Measurements from ENCODE around the gene PGM2. TPM values are rescaled to one million over a fixed set of nuclear protein-coding genes. Genes with fewer than 3 reads are reported as not detected.
A peak's percentile ranks its signal among the peaks of the same experiment; 100 is the strongest.

PGM2 gene
- total RNA-seq, 6 donors from 2014 or later: 11.1 to 30.6 (median 14.1) TPM

DNA sequence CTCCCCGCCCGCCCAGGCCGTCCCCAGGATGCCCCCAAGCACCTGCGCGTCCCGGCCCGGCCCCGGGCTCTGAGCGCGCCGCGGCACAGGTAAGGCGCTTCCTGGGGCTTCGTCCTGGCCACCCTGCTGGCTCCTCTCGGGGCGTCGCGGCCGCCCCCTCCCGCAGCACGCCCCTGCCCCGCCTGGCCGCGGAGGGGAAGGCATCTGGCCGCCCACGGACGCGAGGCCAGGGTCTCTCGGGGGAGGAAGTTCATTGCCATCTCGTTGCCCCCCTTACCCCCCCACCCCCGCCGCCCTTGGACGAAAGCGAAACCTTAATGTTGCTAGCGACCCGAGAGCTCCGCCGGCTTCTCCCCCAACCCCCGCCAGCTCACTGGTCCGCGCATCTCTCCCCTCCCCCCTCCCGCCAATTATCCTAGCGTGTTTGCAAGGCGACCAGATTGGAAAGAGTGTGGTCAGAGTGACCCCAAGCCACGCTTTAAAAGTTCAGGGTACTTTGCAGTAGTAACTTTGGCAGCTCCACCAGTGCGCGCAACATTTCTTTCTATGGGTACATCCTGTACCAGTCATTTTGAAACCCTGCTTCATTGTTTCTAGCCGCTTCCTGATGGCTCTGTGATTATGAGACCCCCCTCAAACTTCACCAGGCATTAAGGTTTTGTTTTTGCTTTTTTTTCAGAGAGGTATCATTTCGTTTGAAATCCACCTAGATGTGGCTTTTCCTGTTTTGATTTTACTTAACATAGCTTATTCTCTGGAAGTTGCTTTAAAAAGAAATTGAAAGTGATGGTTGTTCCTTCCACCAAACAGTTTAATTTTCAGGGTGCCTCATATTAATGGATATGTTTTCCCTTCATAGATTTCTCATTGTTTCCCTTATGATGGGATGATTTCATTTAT, 65.0 kb downstream of the PGM2 start:
- no peaks in the 10 kb centered on the region for H3K9me3 ChIP-seq
- ATAC-seq (ENCODE audit: low FRiP score in 2 of 2): peak; percentile 7 to 34
- peak overlapping the region; percentile 48 to 94 (median 78) for H3K4me3 ChIP-seq
- no peaks in the 10 kb centered on the region for H3K27me3 ChIP-seq
- DNase-seq: peak in 1 of 2 donors; percentile 43
- TF ChIP-seq POLR2A (IDR thresholded peaks at IDR 0.05): peak in 1 of 4 donors; percentile 14
- TF ChIP-seq, protein P1, sequence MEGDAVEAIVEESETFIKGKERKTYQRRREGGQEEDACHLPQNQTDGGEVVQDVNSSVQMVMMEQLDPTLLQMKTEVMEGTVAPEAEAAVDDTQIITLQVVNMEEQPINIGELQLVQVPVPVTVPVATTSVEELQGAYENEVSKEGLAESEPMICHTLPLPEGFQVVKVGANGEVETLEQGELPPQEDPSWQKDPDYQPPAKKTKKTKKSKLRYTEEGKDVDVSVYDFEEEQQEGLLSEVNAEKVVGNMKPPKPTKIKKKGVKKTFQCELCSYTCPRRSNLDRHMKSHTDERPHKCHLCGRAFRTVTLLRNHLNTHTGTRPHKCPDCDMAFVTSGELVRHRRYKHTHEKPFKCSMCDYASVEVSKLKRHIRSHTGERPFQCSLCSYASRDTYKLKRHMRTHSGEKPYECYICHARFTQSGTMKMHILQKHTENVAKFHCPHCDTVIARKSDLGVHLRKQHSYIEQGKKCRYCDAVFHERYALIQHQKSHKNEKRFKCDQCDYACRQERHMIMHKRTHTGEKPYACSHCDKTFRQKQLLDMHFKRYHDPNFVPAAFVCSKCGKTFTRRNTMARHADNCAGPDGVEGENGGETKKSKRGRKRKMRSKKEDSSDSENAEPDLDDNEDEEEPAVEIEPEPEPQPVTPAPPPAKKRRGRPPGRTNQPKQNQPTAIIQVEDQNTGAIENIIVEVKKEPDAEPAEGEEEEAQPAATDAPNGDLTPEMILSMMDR (IDR thresholded peaks at IDR 0.05): peak in 1 of 6 experiments; percentile 30
- TF ChIP-seq EP300 (IDR thresholded peaks at IDR 0.05): peak in 1 of 4 donors; percentile 1
- TF ChIP-seq POLR2AphosphoS5 (IDR thresholded peaks at IDR 0.05): no peak
- H3K27ac ChIP-seq: peak overlapping the region; percentile 79 to 88 (median 82)
- WGBS, 2 donors: 0 to 1% methylated on average over 5 to 29 of the region's 49 CpGs
- peaks cover 10 to 20% (median 14%) of the 10 kb centered on the region in 4 donors for H3K4me1 ChIP-seq
- H3K36me3 ChIP-seq: no peaks in the 10 kb centered on the region

DNA sequence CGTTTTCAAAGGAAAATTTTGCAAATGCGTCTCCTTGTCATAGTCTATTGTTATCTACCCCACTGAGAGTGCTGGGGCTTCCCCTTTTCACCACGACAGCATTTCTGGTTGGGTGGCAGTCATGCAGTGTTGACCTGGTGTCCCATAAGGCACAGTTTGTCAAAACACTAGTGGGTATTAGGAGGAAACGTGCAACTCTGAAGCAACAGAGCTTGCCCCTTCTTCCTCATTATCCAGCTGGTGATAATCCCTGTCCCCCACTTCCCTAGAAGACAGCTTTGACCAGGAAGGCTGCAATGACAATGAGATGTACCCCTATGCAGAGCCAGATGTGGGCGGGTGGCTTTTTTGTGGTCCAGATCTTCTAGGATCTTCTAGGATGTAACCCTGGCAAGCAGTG, 66.2 kb downstream of the PGM2 start:
- Histone ChIP-seq H3K9me3 (no peaks in the 10 kb centered on the region), H3K4me3 (peak overlapping the region in 1 of 4 donors; percentile 94), H3K27ac (peak overlapping the region in 1 of 4 donors; percentile 88), H3K4me1 (peaks cover 10 to 20% (median 14%) of the 10 kb centered on the region in 4 donors), H3K27me3 (no peaks in the 10 kb centered on the region), H3K36me3 (no peaks in the 10 kb centered on the region)
- 55 to 65% methylated on average over 5 of the region's 5 CpGs for WGBS, 2 donors
- ATAC-seq (ENCODE audit: low FRiP score in 2 of 2): peak in 1 of 2 donors; percentile 46
- TF ChIP-seq POLR2A (IDR thresholded peaks at IDR 0.05): no peak
- no peak for TF ChIP-seq POLR2AphosphoS5 (IDR thresholded peaks at IDR 0.05)
- TF ChIP-seq, protein P1 (IDR thresholded peaks at IDR 0.05): no peak
- TF ChIP-seq EP300 (IDR thresholded peaks at IDR 0.05): no peak
- peak in 1 of 2 donors; percentile 57 for DNase-seq

DNA sequence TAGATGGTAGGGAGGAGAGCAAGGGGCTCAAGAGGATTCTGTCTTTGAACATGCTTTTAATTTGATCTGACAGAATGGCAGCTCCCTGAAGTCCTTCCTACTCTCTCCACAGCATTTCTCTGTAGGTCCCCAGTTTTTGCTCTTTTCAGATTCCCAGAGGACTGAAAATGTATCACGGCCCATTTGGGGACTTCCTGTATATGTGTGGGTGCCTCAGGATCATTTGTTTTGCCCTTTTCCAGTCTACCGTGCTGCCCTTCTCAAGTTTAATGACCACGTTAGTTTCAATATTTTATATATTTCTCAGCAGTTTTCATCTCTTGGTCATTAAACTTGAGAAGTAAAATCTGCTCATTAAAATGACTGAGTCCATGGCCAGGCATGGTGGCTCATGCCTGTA, 66.7 kb downstream of the PGM2 start:
- H3K27me3 ChIP-seq: no peaks in the 10 kb centered on the region
- WGBS, 2 donors: 94 to 96% methylated on average over 3 of the region's 3 CpGs
- TF ChIP-seq POLR2A (IDR thresholded peaks at IDR 0.05) (no peak), EP300 (IDR thresholded peaks at IDR 0.05) (no peak), POLR2AphosphoS5 (IDR thresholded peaks at IDR 0.05) (no peak)
- TF ChIP-seq, protein P1 (IDR thresholded peaks at IDR 0.05): no peak
- no peak for DNase-seq
- peaks cover 10 to 20% (median 14%) of the 10 kb centered on the region in 4 donors for H3K4me1 ChIP-seq
- H3K4me3 ChIP-seq: no peak overlapping the region
- no peak overlapping the region for H3K27ac ChIP-seq
- ATAC-seq (ENCODE audit: low FRiP score in 2 of 2): no peak
- H3K9me3 ChIP-seq: no peaks in the 10 kb centered on the region
- no peaks in the 10 kb centered on the region for H3K36me3 ChIP-seq

DNA sequence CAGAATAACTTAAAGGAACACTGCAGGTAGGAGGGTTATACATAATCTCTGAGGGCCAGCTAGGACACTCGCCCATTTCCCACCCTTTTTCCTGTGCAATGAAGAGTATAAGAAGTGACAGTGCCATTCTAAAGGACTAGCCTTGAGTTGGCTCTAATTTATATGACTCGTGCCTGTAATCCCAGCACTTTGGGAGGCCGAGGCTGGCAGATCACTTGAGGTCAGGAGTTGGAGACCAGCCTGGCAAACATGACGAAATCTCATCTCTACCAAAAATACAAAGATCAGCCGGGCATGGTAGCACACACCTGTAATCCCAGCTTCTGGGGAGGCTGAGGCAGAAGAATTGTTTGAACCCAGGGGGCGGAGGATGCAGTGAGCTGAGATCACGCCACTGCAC, 68.8 kb downstream of the PGM2 start:
- no peaks in the 10 kb centered on the region for H3K36me3 ChIP-seq
- no peaks in the 10 kb centered on the region for H3K9me3 ChIP-seq
- WGBS, 2 donors: 89 to 93% methylated on average over 7 of the region's 7 CpGs
- peaks cover 5 to 14% (median 9%) of the 10 kb centered on the region in 4 donors for H3K4me1 ChIP-seq
- H3K27me3 ChIP-seq: no peaks in the 10 kb centered on the region
- ATAC-seq (ENCODE audit: low FRiP score in 2 of 2): no peak
- no peak for DNase-seq
- H3K4me3 ChIP-seq: no peak overlapping the region
- no peak for TF ChIP-seq POLR2AphosphoS5 (IDR thresholded peaks at IDR 0.05)
- no peak for TF ChIP-seq POLR2A (IDR thresholded peaks at IDR 0.05)
- TF ChIP-seq, protein P1 (IDR thresholded peaks at IDR 0.05): no peak
- TF ChIP-seq EP300 (IDR thresholded peaks at IDR 0.05): no peak
- H3K27ac ChIP-seq: no peak overlapping the region

Measured in upper lobe of left lung (tissue), 6 donors.